Loucy (cell line): ENCODE results near the gene CCNG2.

Experiments used
- CTCF ChIP-seq: fragments of 200-600 bp; sonication (generic); conservative IDR thresholded peaks from 2 replicates; pipeline ENCODE4 v1.5.1; 2014; ENCODE audit warnings: mild to moderate bottlenecking, antibody characterized with exemption, low read length
- EZH2phosphoT487 ChIP-seq: fragments of 200-600 bp; IDR thresholded peaks from 2 replicates; pipeline ENCODE4 v1.6.1; 2018; ENCODE audit warnings: antibody characterized with exemption, mild to moderate bottlenecking, moderate library complexity, borderline replicate concordance

GRCh38 chr4:77175201-77175611 lies 18.2 kb downstream of the CCNG2 start:
- TF ChIP-seq EZH2phosphoT487 (no peak), CTCF (no peak)
